A549 (cell line): Measurements from ENCODE around the gene REC8.

Experiments
- MYC ChIP-seq: IDR thresholded peaks from 2 replicates; pipeline ENCODE4 v1.6.1; 2012; ENCODE audit warnings: mild to moderate bottlenecking, inconsistent platforms, low read length, improper control_type of control experiment, borderline replicate concordance
- NPAS2 ChIP-seq: fragments of 250-450 bp; sonication (Bioruptor Pico); IDR thresholded peaks from 2 replicates; pipeline ENCODE4 v1.8.0; 2022; ENCODE audit warnings: mild to moderate bottlenecking, moderate library complexity, borderline replicate concordance
- ZFP36 ChIP-seq: fragments of 450-650 bp; IDR thresholded peaks from 2 replicates; pipeline ENCODE4 v1.6.1; 2014; ENCODE audit warnings: borderline replicate concordance; ENCODE audit not compliant: partially characterized antibody
- TF ChIP-seq, protein P1 (sequence below): fragments of >200 bp; sonication (Bioruptor Twin); formaldehyde crosslinking; IDR thresholded peaks from 3 replicates; pipeline ENCODE4 v1.5.1; 2016
- TF ChIP-seq, protein P2 (sequence below): fragments of 200-600 bp; sonication (generic); IDR thresholded peaks from 2 replicates; pipeline ENCODE4 v1.6.1; 2016; ENCODE audit warnings: antibody characterized with exemption, mild to moderate bottlenecking, moderate library complexity

DNA sequence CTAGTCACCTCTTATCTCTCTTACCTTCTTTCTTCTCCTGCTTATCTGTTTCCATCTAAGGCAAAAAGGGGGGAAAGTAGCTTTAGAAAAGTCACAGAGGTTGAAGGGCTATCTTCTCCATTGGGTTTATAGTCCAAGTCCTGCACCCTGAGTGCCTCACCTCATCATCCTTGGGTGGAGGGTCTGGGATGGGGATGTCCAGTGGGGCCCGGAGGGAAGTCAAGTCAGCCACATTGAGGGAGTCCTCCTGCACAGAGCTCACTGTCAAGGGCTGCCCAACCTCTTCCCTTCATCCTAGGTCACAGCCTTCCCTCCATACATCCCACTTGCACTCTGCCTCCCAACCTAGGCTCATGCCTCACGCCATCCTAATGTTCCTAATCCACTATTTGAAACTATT lies 26.7 kb upstream of the REC8 start:
- TF ChIP-seq, protein P1, sequence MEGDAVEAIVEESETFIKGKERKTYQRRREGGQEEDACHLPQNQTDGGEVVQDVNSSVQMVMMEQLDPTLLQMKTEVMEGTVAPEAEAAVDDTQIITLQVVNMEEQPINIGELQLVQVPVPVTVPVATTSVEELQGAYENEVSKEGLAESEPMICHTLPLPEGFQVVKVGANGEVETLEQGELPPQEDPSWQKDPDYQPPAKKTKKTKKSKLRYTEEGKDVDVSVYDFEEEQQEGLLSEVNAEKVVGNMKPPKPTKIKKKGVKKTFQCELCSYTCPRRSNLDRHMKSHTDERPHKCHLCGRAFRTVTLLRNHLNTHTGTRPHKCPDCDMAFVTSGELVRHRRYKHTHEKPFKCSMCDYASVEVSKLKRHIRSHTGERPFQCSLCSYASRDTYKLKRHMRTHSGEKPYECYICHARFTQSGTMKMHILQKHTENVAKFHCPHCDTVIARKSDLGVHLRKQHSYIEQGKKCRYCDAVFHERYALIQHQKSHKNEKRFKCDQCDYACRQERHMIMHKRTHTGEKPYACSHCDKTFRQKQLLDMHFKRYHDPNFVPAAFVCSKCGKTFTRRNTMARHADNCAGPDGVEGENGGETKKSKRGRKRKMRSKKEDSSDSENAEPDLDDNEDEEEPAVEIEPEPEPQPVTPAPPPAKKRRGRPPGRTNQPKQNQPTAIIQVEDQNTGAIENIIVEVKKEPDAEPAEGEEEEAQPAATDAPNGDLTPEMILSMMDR: no peak
- TF ChIP-seq, protein P2, sequence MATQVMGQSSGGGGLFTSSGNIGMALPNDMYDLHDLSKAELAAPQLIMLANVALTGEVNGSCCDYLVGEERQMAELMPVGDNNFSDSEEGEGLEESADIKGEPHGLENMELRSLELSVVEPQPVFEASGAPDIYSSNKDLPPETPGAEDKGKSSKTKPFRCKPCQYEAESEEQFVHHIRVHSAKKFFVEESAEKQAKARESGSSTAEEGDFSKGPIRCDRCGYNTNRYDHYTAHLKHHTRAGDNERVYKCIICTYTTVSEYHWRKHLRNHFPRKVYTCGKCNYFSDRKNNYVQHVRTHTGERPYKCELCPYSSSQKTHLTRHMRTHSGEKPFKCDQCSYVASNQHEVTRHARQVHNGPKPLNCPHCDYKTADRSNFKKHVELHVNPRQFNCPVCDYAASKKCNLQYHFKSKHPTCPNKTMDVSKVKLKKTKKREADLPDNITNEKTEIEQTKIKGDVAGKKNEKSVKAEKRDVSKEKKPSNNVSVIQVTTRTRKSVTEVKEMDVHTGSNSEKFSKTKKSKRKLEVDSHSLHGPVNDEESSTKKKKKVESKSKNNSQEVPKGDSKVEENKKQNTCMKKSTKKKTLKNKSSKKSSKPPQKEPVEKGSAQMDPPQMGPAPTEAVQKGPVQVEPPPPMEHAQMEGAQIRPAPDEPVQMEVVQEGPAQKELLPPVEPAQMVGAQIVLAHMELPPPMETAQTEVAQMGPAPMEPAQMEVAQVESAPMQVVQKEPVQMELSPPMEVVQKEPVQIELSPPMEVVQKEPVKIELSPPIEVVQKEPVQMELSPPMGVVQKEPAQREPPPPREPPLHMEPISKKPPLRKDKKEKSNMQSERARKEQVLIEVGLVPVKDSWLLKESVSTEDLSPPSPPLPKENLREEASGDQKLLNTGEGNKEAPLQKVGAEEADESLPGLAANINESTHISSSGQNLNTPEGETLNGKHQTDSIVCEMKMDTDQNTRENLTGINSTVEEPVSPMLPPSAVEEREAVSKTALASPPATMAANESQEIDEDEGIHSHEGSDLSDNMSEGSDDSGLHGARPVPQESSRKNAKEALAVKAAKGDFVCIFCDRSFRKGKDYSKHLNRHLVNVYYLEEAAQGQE: no peak
- no peak for TF ChIP-seq MYC
- TF ChIP-seq NPAS2 (CRISPR knock-in tag): no peak
- TF ChIP-seq ZFP36: no peak
